Measurements from ENCODE around the gene HERPUD1. TPM values are rescaled to one million over a fixed set of nuclear protein-coding genes. Genes with fewer than 3 reads are reported as not detected.

The HERPUD1 gene
- total RNA-seq, 3 donors from 2014 or later (not counting 1 experiment from before 2014, with no cell fraction given) = 181 to 266 (median 243) TPM

DNA sequence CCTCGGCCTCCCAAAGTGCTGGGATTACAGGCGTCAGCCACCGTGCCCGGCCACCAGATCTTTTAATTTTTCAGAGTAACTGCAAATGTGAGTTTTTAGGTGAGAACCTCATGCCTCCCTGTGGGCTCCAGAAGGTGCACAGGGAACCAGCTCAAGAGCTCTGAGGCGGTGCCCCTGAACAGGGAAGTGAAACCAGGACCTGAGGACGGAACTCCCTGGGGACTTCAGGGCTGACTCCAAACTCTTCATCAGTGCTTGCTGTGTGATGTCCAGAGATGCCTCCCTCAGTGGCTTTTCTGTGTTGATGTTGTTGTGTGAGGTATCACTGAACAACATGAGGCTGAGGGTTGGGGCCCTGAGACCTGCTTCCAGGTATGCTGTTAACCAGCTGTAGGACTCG, 43.1 kb upstream of the HERPUD1 start:
- H3K27ac Mint-ChIP-seq = no peak overlapping the region
- intact Hi-C loops (cut with micrococcal nuclease) = no loop called here
- H3K4me3 Mint-ChIP-seq = no peak overlapping the region
- no peak overlapping the region for H3K4me3 ChIP-seq (ENCODE audit: low read length)
- no peaks in the 10 kb centered on the region for H3K27me3 Mint-ChIP-seq (ENCODE audit: low read depth in 2 of 2)
- no peaks in the 10 kb centered on the region for H3K4me1 ChIP-seq (ENCODE audit: control insufficient read depth, insufficient read depth, low read length)
- no peaks in the 10 kb centered on the region for H3K9me3 ChIP-seq (ENCODE audit: control insufficient read depth, insufficient read depth, low read length)
- no peak for ATAC-seq
- H3K9me3 Mint-ChIP-seq = no peaks in the 10 kb centered on the region
- no peaks in the 10 kb centered on the region for H3K36me3 ChIP-seq (ENCODE audit: control insufficient read depth, insufficient read depth, low read length)
- WGBS (ENCODE audit: insufficient coverage) = 75% methylated on average over 7 of the region's 7 CpGs
- H3K4me1 Mint-ChIP-seq = no peaks in the 10 kb centered on the region
- no peak overlapping the region for H3K27ac ChIP-seq (ENCODE audit: low read length)
- TF ChIP-seq, protein P1, sequence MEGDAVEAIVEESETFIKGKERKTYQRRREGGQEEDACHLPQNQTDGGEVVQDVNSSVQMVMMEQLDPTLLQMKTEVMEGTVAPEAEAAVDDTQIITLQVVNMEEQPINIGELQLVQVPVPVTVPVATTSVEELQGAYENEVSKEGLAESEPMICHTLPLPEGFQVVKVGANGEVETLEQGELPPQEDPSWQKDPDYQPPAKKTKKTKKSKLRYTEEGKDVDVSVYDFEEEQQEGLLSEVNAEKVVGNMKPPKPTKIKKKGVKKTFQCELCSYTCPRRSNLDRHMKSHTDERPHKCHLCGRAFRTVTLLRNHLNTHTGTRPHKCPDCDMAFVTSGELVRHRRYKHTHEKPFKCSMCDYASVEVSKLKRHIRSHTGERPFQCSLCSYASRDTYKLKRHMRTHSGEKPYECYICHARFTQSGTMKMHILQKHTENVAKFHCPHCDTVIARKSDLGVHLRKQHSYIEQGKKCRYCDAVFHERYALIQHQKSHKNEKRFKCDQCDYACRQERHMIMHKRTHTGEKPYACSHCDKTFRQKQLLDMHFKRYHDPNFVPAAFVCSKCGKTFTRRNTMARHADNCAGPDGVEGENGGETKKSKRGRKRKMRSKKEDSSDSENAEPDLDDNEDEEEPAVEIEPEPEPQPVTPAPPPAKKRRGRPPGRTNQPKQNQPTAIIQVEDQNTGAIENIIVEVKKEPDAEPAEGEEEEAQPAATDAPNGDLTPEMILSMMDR (IDR thresholded peaks at IDR 0.05) = no peak
- no peaks in the 10 kb centered on the region for H3K27me3 ChIP-seq (ENCODE audit: control insufficient read depth, insufficient read depth, low read length)
- DNase-seq = no peak
- H3K36me3 Mint-ChIP-seq = no peaks in the 10 kb centered on the region

GRCh38 chr16:56889206-56889605, 42.7 kb upstream of the HERPUD1 start:
- WGBS (ENCODE audit: insufficient coverage) = 94% methylated on average over 5 of the region's 5 CpGs
- H3K27ac Mint-ChIP-seq = no peak overlapping the region
- H3K36me3 Mint-ChIP-seq = no peaks in the 10 kb centered on the region
- Histone ChIP-seq H3K4me3 (ENCODE audit: low read length) (no peak overlapping the region), H3K9me3 (ENCODE audit: control insufficient read depth, insufficient read depth, low read length) (no peaks in the 10 kb centered on the region), H3K27ac (ENCODE audit: low read length) (no peak overlapping the region), H3K27me3 (ENCODE audit: control insufficient read depth, insufficient read depth, low read length) (no peaks in the 10 kb centered on the region), H3K36me3 (ENCODE audit: control insufficient read depth, insufficient read depth, low read length) (no peaks in the 10 kb centered on the region), H3K4me1 (ENCODE audit: control insufficient read depth, insufficient read depth, low read length) (no peaks in the 10 kb centered on the region)
- DNase-seq (no peak), ATAC-seq (no peak)
- TF ChIP-seq, protein P1 (IDR thresholded peaks at IDR 0.05) = no peak
- H3K4me1 Mint-ChIP-seq = no peaks in the 10 kb centered on the region
- no peaks in the 10 kb centered on the region for H3K27me3 Mint-ChIP-seq (ENCODE audit: low read depth in 2 of 2)
- no peak overlapping the region for H3K4me3 Mint-ChIP-seq
- no peaks in the 10 kb centered on the region for H3K9me3 Mint-ChIP-seq
- intact Hi-C loops (cut with micrococcal nuclease) = no loop called here

DNA sequence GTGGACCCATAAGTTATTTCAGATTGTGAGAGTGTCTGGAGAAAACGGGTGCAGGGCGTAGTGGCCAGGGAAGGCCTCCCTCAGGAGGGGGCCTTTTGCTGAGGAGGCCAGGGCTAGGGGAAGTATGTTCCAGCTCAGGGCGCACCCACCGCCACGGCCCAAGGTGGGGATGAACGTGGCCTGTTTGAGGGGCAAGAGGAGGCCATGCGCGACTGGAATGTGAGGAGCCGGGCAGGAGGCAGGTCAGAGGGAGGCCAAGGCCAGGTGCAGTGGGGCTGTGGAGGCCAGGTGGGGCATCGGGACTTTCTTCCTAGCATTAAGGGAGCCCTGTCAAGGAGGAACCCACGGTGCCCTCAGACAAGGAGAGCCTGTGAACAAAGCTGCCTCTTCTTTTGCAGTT, 40.3 kb upstream of the HERPUD1 start:
- ATAC-seq (no peak), DNase-seq (no peak)
- Mint-ChIP-seq H3K4me1 (no peaks in the 10 kb centered on the region), H3K27me3 (ENCODE audit: low read depth in 2 of 2) (no peaks in the 10 kb centered on the region), H3K27ac (no peak overlapping the region), H3K9me3 (no peaks in the 10 kb centered on the region), H3K36me3 (no peaks in the 10 kb centered on the region), H3K4me3 (no peak overlapping the region)
- H3K36me3 ChIP-seq (ENCODE audit: control insufficient read depth, insufficient read depth, low read length) = no peaks in the 10 kb centered on the region
- TF ChIP-seq, protein P1 (IDR thresholded peaks at IDR 0.05) = no peak
- H3K27me3 ChIP-seq (ENCODE audit: control insufficient read depth, insufficient read depth, low read length) = no peaks in the 10 kb centered on the region
- H3K4me1 ChIP-seq (ENCODE audit: control insufficient read depth, insufficient read depth, low read length) = no peaks in the 10 kb centered on the region
- 85% methylated on average over 11 of the region's 11 CpGs for WGBS (ENCODE audit: insufficient coverage)
- intact Hi-C loops (cut with micrococcal nuclease) = no loop called here
- no peak overlapping the region for H3K4me3 ChIP-seq (ENCODE audit: low read length)
- H3K27ac ChIP-seq (ENCODE audit: low read length) = no peak overlapping the region
- no peaks in the 10 kb centered on the region for H3K9me3 ChIP-seq (ENCODE audit: control insufficient read depth, insufficient read depth, low read length)

- H3K4me1 Mint-ChIP-seq = no peaks in the 10 kb centered on the region
- ATAC-seq (no peak), DNase-seq (no peak)
- H3K9me3 Mint-ChIP-seq = no peaks in the 10 kb centered on the region
- WGBS (ENCODE audit: insufficient coverage) = 94% methylated on average over 14 of the region's 14 CpGs
- H3K4me1 ChIP-seq (ENCODE audit: control insufficient read depth, insufficient read depth, low read length) = no peaks in the 10 kb centered on the region
- TF ChIP-seq, protein P1 (IDR thresholded peaks at IDR 0.05) = no peak
- intact Hi-C loops (cut with micrococcal nuclease) = no loop called here
- no peaks in the 10 kb centered on the region for H3K9me3 ChIP-seq (ENCODE audit: control insufficient read depth, insufficient read depth, low read length)
- H3K27me3 ChIP-seq (ENCODE audit: control insufficient read depth, insufficient read depth, low read length) = no peaks in the 10 kb centered on the region
- H3K36me3 Mint-ChIP-seq = no peaks in the 10 kb centered on the region
- no peak overlapping the region for H3K4me3 ChIP-seq (ENCODE audit: low read length)
- no peak overlapping the region for H3K27ac ChIP-seq (ENCODE audit: low read length)
- peaks cover 0 to 2% of the 10 kb centered on the region in 2 donors for H3K27me3 Mint-ChIP-seq (ENCODE audit: low read depth in 2 of 2)
- no peak overlapping the region for H3K4me3 Mint-ChIP-seq
- no peak overlapping the region for H3K27ac Mint-ChIP-seq
- H3K36me3 ChIP-seq (ENCODE audit: control insufficient read depth, insufficient read depth, low read length) = no peaks in the 10 kb centered on the region
These were observed 39.2 kb upstream of the HERPUD1 start for GRCh38 chr16:56892705-56893104.

Measured in natural killer cell (primary cell).